Measurements from ENCODE around the gene C7orf57. TPM values are rescaled to one million over a fixed set of nuclear protein-coding genes. Genes with fewer than 3 reads are reported as not detected.

Gene C7orf57
- total RNA-seq, 4 donors from 2014 or later, result not detected

DNA sequence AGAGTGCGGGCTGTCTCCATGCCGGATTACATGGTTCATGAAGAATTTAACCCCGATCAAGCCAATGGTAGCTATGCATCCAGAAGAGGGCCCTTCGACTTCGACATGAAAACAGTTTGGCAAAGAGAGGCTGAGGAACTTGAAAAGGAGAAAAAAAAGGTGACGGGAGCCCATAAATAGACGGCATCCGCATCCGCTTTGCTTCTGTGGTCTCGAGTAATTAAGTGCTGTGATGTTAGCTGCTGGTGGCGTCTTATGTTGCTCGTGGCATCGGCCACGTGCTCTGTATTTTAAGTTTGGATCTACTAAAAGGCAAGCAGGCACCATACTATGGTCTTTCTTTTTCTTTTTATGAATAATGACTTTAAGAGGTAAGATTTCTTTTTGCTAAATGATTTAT, 11.1 kb downstream of the C7orf57 start:
- in situ Hi-C loops (cut with MboI; ENCODE audit: low pct_ligation_motif_present in 1 of 4, low pct_unique_long_range_greater_than_20kb in 1 of 4, low sequenced_read_pairs in 3 of 4) (no loop called here), intact Hi-C loops (cut with DNase I; ENCODE audit: low total_unique reads) (no loop called here)
- no peaks in the 10 kb centered on the region for H3K36me3 ChIP-seq
- H3K4me3 ChIP-seq, result no peak overlapping the region
- TF ChIP-seq, protein P1, sequence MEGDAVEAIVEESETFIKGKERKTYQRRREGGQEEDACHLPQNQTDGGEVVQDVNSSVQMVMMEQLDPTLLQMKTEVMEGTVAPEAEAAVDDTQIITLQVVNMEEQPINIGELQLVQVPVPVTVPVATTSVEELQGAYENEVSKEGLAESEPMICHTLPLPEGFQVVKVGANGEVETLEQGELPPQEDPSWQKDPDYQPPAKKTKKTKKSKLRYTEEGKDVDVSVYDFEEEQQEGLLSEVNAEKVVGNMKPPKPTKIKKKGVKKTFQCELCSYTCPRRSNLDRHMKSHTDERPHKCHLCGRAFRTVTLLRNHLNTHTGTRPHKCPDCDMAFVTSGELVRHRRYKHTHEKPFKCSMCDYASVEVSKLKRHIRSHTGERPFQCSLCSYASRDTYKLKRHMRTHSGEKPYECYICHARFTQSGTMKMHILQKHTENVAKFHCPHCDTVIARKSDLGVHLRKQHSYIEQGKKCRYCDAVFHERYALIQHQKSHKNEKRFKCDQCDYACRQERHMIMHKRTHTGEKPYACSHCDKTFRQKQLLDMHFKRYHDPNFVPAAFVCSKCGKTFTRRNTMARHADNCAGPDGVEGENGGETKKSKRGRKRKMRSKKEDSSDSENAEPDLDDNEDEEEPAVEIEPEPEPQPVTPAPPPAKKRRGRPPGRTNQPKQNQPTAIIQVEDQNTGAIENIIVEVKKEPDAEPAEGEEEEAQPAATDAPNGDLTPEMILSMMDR (IDR thresholded peaks at IDR 0.05), result no peak
- no peak for TF ChIP-seq POLR2AphosphoS5 (IDR thresholded peaks at IDR 0.05)
- H3K9me3 ChIP-seq, result no peaks in the 10 kb centered on the region
- no peak overlapping the region for H3K27ac ChIP-seq
- H3K27me3 ChIP-seq, result no peaks in the 10 kb centered on the region
- 67% methylated on average over 14 of the region's 14 CpGs for WGBS, 2 donors (ENCODE audit: low coverage in 1 of 2)
- no peaks in the 10 kb centered on the region for H3K4me1 ChIP-seq
- no peak for DNase-seq

DNA sequence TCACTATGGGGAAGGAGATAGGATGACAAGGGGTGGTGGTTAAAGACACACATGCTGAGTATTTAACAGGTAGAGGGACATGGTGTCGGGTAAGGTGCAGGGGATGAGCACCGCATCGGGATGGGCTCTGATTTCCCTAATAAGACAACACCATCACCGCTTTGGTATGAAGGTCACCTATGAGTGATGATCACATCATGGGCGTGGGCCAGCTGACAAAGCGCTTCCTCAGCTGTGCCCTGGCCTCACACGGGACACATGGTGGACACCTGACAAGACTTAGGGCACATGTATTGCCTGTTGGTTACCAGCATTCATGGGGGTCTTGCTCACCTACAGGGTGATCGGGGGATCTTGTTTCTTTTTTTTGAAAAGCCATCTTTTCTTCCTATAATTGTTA, 12.8 kb downstream of the C7orf57 start:
- no peak overlapping the region for H3K4me3 ChIP-seq
- no peaks in the 10 kb centered on the region for H3K36me3 ChIP-seq
- H3K9me3 ChIP-seq, result no peaks in the 10 kb centered on the region
- intact Hi-C loops (cut with DNase I; ENCODE audit: low total_unique reads) (no loop called here), in situ Hi-C loops (cut with MboI; ENCODE audit: low pct_ligation_motif_present in 1 of 4, low pct_unique_long_range_greater_than_20kb in 1 of 4, low sequenced_read_pairs in 3 of 4) (no loop called here)
- H3K27ac ChIP-seq, result no peak overlapping the region
- WGBS, 2 donors (ENCODE audit: low coverage in 1 of 2), result 93 to 96% methylated on average over 8 of the region's 8 CpGs
- H3K27me3 ChIP-seq, result no peaks in the 10 kb centered on the region
- DNase-seq, result no peak
- TF ChIP-seq POLR2AphosphoS5 (IDR thresholded peaks at IDR 0.05) (no peak), EP300 (IDR thresholded peaks at IDR 0.05; ENCODE audit: low read depth) (no peak), POLR2A (IDR thresholded peaks at IDR 0.05) (no peak)
- TF ChIP-seq, protein P1 (IDR thresholded peaks at IDR 0.05), result no peak
- H3K4me1 ChIP-seq, result no peaks in the 10 kb centered on the region

DNA sequence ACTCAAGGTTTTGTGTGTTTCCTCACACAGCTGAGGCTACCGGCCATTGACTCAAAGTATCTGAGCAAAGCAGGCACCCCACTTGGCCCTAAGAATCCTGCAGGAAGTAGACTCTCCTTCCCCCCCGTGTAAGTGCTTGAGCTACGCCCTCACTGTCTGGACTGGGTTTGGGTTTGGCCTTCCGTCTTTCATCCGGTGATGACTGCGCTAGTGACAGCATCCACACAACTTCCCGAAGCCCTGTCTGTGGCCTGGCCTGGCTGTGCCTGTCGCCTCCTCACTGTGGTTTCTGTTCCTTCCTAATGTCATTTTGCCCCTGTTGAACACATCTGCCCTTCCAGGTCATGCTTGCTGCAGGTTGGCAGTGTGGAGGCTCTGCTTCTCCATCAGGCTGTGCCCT, 14.5 kb downstream of the C7orf57 start:
- DNase-seq, result no peak
- H3K27ac ChIP-seq, result no peak overlapping the region
- TF ChIP-seq POLR2AphosphoS5 (IDR thresholded peaks at IDR 0.05) (no peak), EP300 (IDR thresholded peaks at IDR 0.05; ENCODE audit: low read depth) (no peak), POLR2A (IDR thresholded peaks at IDR 0.05) (no peak)
- TF ChIP-seq, protein P1 (IDR thresholded peaks at IDR 0.05), result no peak
- no peaks in the 10 kb centered on the region for H3K36me3 ChIP-seq
- H3K4me1 ChIP-seq, result no peaks in the 10 kb centered on the region
- intact Hi-C loops (cut with DNase I; ENCODE audit: low total_unique reads) (no loop called here), in situ Hi-C loops (cut with MboI; ENCODE audit: low pct_ligation_motif_present in 1 of 4, low pct_unique_long_range_greater_than_20kb in 1 of 4, low sequenced_read_pairs in 3 of 4) (no loop called here)
- WGBS, 2 donors (ENCODE audit: low coverage in 1 of 2), result 81 to 92% methylated on average over 2 to 8 of the region's 8 CpGs
- no peak overlapping the region for H3K4me3 ChIP-seq
- no peaks in the 10 kb centered on the region for H3K27me3 ChIP-seq
- no peaks in the 10 kb centered on the region for H3K9me3 ChIP-seq

DNA sequence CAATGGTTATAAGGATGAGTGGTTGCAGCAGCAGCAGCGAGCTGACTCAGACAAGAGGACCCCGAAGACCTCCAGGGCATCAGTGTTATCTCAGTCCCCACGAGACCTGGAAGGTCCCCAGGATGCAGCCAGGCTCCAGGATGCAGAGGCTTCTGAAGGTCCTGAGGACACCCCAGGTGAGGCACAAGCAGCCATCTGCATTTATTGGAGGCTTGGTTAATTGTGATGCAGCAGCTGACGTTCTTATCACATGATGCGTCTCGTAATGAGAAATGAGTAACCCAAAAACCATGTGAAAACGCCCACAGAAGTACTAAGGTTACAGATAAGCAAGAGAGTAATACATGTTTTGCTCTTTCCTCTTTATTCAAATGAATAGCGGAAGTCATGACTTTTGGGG, 17.4 kb downstream of the C7orf57 start:
- Histone ChIP-seq H3K27me3 (no peaks in the 10 kb centered on the region), H3K4me3 (no peak overlapping the region), H3K9me3 (peaks cover 0 to 6% of the 10 kb centered on the region in 2 donors), H3K27ac (no peak overlapping the region), H3K36me3 (no peaks in the 10 kb centered on the region), H3K4me1 (no peaks in the 10 kb centered on the region)
- intact Hi-C loops (cut with DNase I; ENCODE audit: low total_unique reads) (loop anchor here (1.0 kb wide), 1 partner anchor 46 kb away; no protein-coding TSS in a partner anchor), in situ Hi-C loops (cut with MboI; ENCODE audit: low pct_ligation_motif_present in 1 of 4, low pct_unique_long_range_greater_than_20kb in 1 of 4, low sequenced_read_pairs in 3 of 4) (no loop called here)
- 49 to 64% methylated on average over 5 to 8 of the region's 8 CpGs for WGBS, 2 donors (ENCODE audit: low coverage in 1 of 2)
- TF ChIP-seq, protein P1 (IDR thresholded peaks at IDR 0.05), result no peak
- TF ChIP-seq POLR2A (IDR thresholded peaks at IDR 0.05) (no peak), POLR2AphosphoS5 (IDR thresholded peaks at IDR 0.05) (no peak), EP300 (IDR thresholded peaks at IDR 0.05; ENCODE audit: low read depth) (no peak)
- DNase-seq, result no peak
